T-helper 1 cell treated with Interleukin-12 subunit alpha and Interleukin-12 subunit beta and Interleukin-4 antibody, amounts not matched to agents 30 ng/mL and 1 ng/mL, for 36 hours (primary cell): Measurements from ENCODE around the gene NXPH1. TPM values are rescaled to one million over a fixed set of nuclear protein-coding genes. Genes with fewer than 3 reads are reported as not detected.

ENCODE experiments used
- total RNA-seq: library from RNA; stranded (reverse); gene quantifications from 2 replicates; pipeline ENCODE4 v1.2.3, GENCODE V29; 2022

NXPH1 gene
- total RNA-seq, 1 donor from 2014 or later = not detected

Other genes starting within 250 kb of the NXPH1 start
- 0.95 and 2.0 TPM in 2 replicates for gene ICA1, start 171.4 kb upstream of the NXPH1 start, total RNA-seq